Spleen (tissue), 11 donors: ENCODE data around the gene PROX1. TPM values are rescaled to one million over a fixed set of nuclear protein-coding genes. Genes with fewer than 3 reads are reported as not detected.

Source experiments
- DNase-seq: peaks from one replicate; pipeline ENCODE4 v3.0.0-alpha.2; 2020
- H3K27ac ChIP-seq, 8 donors: fragments of 200-600 bp; sonication (generic) in 7 of 8; 1 replicate in 4 of 8; 2 replicates in 4 of 8; pipeline versions ENCODE4 v1.5.0 to v1.8.0; 2016 to 2021; ENCODE audit warnings: inconsistent platforms in 4 of 8, mild to moderate bottlenecking in 4 of 8, moderate library complexity in 1 of 8
- H3K27me3 ChIP-seq, 7 donors: fragments of 200-600 bp; sonication (generic) in 6 of 7; replicated peaks in 1 of 7; 1 replicate in 4 of 7; 2 replicates in 3 of 7; pipeline versions ENCODE4 v1.5.0 to v1.8.0; 2016 to 2021; ENCODE audit warnings: inconsistent platforms in 3 of 7, mild to moderate bottlenecking in 1 of 7
- H3K36me3 ChIP-seq, 6 donors: fragments of 200-600 bp; sonication (generic) in 5 of 6; 1 replicate in 4 of 6; 2 replicates in 2 of 6; pipeline versions ENCODE4 v1.5.0 to v1.8.0; 2016 to 2021; ENCODE audit warnings: inconsistent platforms in 2 of 6
- H3K4me1 ChIP-seq, 6 donors: fragments of 200-600 bp; sonication (generic) in 5 of 6; 1 replicate in 3 of 6; 2 replicates in 3 of 6; pipeline versions ENCODE4 v1.5.0 to v1.8.0; 2016 to 2021; ENCODE audit warnings: inconsistent platforms in 3 of 6
- H3K4me3 ChIP-seq, 8 donors: fragments of 200-600 bp; sonication (generic) in 7 of 8; 1 replicate in 4 of 8; 2 replicates in 4 of 8; pipeline versions ENCODE4 v1.5.0 to v1.8.0; 2016 to 2021; ENCODE audit warnings: inconsistent platforms in 4 of 8, mild to moderate bottlenecking in 4 of 8, moderate library complexity in 2 of 8
- H3K9me3 ChIP-seq, 8 donors: fragments of 200-600 bp; sonication (generic) in 7 of 8; 1 replicate in 4 of 8; 2 replicates in 4 of 8; pipeline versions ENCODE4 v1.5.0 to v1.8.0; 2016 to 2021; ENCODE audit warnings: inconsistent platforms in 4 of 8
- POLR2A ChIP-seq, 3 donors: fragments of 450-650 bp; IDR thresholded peaks; one replicate each; pipeline ENCODE4 v1.5.1; 2017; ENCODE audit warnings: antibody characterized with exemption in 3 of 3, mild to moderate bottlenecking in 1 of 3
- POLR2AphosphoS5 ChIP-seq, 3 donors: sonication (generic); formaldehyde crosslinking; IDR thresholded peaks; one replicate each; pipeline ENCODE4 v1.5.1; 2017; ENCODE audit warnings: antibody characterized with exemption in 3 of 3
- WGBS, 5 donors: extraction: QIAGEN DNeasy Blood & Tissue Kit in 3 of 5; methylation state at CpG; one replicate each; pipeline versions ENCODE4 v1.1.5 to v1.1.7; 2013 to 2018; 5-methylcytosine and 5-hydroxymethylcytosine counted together
- intact Hi-C: fragments of 100-400 bp; cut with DNase I; formaldehyde crosslinking; loops from one replicate; pipeline ENCODE4 v1.15.0; 2023; ENCODE audit warnings: low total_unique reads
- polyA plus RNA-seq, 3 donors: library from polyadenylated mRNA; stranded (reverse); fragments of 200-250 nt; gene quantifications; one replicate each; pipeline ENCODE4 v1.2.1, GENCODE V29; 2013
- total RNA-seq, 7 donors: library from RNA; depleted of rRNA in 3 of 7; stranded (reverse); fragments of >200 nt in 3 of 7; fragmentation: NEBNext Ultra II Directional in 4 of 7; extraction: Animal tissue kit (Norgen Biotek cat#: 25700) in 4 of 7; gene quantifications; one replicate each; pipeline versions ENCODE4 v1.1.0 to v1.2.1, GENCODE V29; 2016 to 2021
- TF ChIP-seq, protein P1 (sequence below), 11 experiments: fragments of 200-600 bp in 7 of 11; fragments of 450-650 bp in 4 of 11; sonication (generic) in 4 of 11; IDR thresholded peaks in 8 of 11; conservative IDR thresholded peaks in 3 of 11; 1 replicate in 7 of 11; 2 replicates in 4 of 11; pipeline versions ENCODE4 v1.4.0 to v1.8.0; 2016 to 2021; ENCODE audit warnings: antibody characterized with exemption in 11 of 11, inconsistent platforms in 4 of 11, mild to moderate bottlenecking in 1 of 11
- donor health status: healthy with polysubstance abuse.
- donor health status: DM: no; HTN: no; CAD: no; lungs with moderate emphysema.
- donor health status: DM: no; HTN: no; CAD: no.
- donor health status: Bipolar disorder and iron deficiency.
- donor health status: healthy.
- donor health status: DM: no; HTN: no; CAD: no.
- donor health status: DM: yes; HTN: yes; CAD: no.

Gene PROX1
- total and polyA plus RNA-seq, 10 donors, result 0.70 to 114 (median 41.7) TPM

DNA sequence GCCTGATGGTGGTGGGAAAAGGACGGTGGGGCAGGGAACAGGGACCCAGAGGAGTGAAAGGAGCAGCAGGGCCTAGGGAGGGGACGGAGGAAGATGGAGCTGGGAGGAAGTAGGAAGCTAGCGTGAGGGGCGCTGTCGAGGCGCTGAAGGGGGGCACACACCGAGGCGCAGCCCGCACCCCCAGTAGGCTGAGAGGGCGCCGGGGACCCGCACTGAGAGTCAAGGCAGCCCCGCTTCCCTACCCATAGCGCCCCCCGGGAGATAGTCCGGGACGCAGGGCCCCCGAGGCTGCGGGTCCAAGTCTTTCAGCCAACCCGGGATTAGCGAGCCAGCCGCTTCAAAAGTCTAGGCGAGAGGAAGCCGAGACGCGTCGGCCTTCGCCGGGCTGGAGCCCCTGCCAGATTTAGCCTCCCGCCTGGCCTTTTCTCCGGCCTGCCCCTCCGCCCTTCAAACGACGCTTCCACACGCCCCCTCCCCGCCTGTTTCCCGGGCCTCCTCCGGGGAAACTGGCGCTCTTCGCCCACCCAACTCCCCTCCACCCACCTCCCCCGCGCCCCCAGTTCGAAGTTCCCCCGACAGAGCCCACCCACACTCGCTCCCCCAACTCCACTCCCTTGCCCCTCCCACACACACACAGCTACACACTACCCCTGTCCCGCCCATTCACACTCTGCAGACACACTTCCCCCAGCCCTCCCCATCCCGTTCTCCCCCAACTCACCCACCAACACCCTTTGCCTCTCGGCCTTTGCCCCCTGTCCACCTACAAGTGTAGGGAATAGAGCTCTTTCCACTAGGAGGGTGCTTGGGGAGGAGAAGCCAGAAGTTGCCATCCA is 7.8 kb upstream of the PROX1 start:
- 11 to 19% (median 16%) methylated on average over 41 to 48 of the region's 48 CpGs for WGBS, 5 donors
- DNase-seq, result no peak
- Histone ChIP-seq H3K4me1 (peaks cover 0 to 47% (median 15%) of the 10 kb centered on the region in 6 donors), H3K4me3 (no peak overlapping the region), H3K27me3 (peaks cover 0 to 84% (median 60%) of the 10 kb centered on the region in 7 donors), H3K36me3 (no peaks in the 10 kb centered on the region), H3K27ac (no peak overlapping the region), H3K9me3 (no peaks in the 10 kb centered on the region)
- intact Hi-C loops, result no loop called here
- TF ChIP-seq, protein P1, sequence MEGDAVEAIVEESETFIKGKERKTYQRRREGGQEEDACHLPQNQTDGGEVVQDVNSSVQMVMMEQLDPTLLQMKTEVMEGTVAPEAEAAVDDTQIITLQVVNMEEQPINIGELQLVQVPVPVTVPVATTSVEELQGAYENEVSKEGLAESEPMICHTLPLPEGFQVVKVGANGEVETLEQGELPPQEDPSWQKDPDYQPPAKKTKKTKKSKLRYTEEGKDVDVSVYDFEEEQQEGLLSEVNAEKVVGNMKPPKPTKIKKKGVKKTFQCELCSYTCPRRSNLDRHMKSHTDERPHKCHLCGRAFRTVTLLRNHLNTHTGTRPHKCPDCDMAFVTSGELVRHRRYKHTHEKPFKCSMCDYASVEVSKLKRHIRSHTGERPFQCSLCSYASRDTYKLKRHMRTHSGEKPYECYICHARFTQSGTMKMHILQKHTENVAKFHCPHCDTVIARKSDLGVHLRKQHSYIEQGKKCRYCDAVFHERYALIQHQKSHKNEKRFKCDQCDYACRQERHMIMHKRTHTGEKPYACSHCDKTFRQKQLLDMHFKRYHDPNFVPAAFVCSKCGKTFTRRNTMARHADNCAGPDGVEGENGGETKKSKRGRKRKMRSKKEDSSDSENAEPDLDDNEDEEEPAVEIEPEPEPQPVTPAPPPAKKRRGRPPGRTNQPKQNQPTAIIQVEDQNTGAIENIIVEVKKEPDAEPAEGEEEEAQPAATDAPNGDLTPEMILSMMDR (IDR thresholded peaks at IDR 0.05 in 8 of 11, conservative IDR thresholded peaks at IDR 0.05 in 3 of 11), result no peak
- no peak for TF ChIP-seq POLR2A (IDR thresholded peaks at IDR 0.05)
- no peak for TF ChIP-seq POLR2AphosphoS5 (IDR thresholded peaks at IDR 0.05)

DNA sequence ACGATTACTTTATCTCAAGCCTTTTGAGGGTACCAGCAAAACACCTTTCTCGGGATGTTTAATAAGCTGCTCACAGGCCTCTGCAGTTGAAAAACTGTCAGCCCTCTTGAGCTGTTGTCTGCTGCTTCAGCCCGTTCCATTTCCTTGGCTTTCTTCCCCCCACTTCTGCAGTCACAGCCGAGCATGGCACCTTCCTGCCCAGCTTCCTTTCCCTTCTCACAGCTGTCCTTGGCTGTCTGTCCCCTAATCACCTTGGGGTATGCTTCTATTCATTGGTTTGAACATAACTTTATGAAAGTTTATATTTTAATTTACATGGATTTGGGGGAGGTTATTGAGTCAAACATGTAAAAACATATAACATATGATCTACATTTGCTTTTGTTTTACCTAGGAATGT is 6.9 kb upstream of the PROX1 start:
- WGBS, 5 donors, result 8 to 17% (median 11%) methylated on average over 4 of the region's 4 CpGs
- no peak overlapping the region for H3K4me3 ChIP-seq
- no peak for DNase-seq
- H3K36me3 ChIP-seq, result no peaks in the 10 kb centered on the region
- no peaks in the 10 kb centered on the region for H3K9me3 ChIP-seq
- H3K4me1 ChIP-seq, result peaks cover 0 to 57% (median 18%) of the 10 kb centered on the region in 6 donors
- intact Hi-C loops, result no loop called here
- H3K27ac ChIP-seq, result peak overlapping the region in 1 of 8 donors; percentile 18
- peaks cover 0 to 94% (median 69%) of the 10 kb centered on the region in 7 donors for H3K27me3 ChIP-seq
- TF ChIP-seq POLR2AphosphoS5 (IDR thresholded peaks at IDR 0.05) (no peak), POLR2A (IDR thresholded peaks at IDR 0.05) (no peak)
- TF ChIP-seq, protein P1 (IDR thresholded peaks at IDR 0.05 in 8 of 11, conservative IDR thresholded peaks at IDR 0.05 in 3 of 11), result no peak

DNA sequence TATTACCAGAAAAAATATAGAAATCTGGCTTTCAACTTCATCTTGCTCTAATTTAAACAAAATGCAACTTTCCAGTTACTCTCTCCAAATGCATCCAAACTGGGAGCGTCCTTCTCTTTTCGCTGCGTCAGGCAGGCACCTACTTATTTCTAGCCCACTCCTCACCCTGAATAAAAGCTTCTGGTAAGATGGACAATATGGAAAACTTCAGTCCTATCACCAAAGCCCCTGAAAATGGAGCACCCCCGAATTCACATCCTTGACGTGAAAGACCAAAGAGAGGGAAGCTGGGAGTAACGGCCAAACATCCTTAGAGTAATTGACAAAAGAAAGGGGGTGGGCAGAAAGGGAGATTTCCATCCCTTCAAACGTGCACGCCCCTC is 5.5 kb upstream of the PROX1 start:
- H3K4me3 ChIP-seq, result peak overlapping the region in 5 of 8 donors; percentile 19 to 62 (median 29)
- TF ChIP-seq, protein P1 (IDR thresholded peaks at IDR 0.05 in 8 of 11, conservative IDR thresholded peaks at IDR 0.05 in 3 of 11), result no peak
- TF ChIP-seq POLR2AphosphoS5 (IDR thresholded peaks at IDR 0.05) (no peak), POLR2A (IDR thresholded peaks at IDR 0.05) (no peak)
- peaks cover 0 to 69% (median 18%) of the 10 kb centered on the region in 6 donors for H3K4me1 ChIP-seq
- H3K27ac ChIP-seq, result peak overlapping the region in 6 of 8 donors; percentile 11 to 77 (median 70)
- no peaks in the 10 kb centered on the region for H3K9me3 ChIP-seq
- no peaks in the 10 kb centered on the region for H3K36me3 ChIP-seq
- WGBS, 5 donors, result 7 to 12% (median 11%) methylated on average over 8 of the region's 8 CpGs
- intact Hi-C loops, result no loop called here
- no peak for DNase-seq
- H3K27me3 ChIP-seq, result peaks cover 0 to 100% (median 83%) of the 10 kb centered on the region in 7 donors
